ENCODE data around the gene JUN.
A peak's percentile ranks its signal among the peaks of the same experiment; 100 is the strongest.
"Not testable (repeated sequence)": the region's sequence is repeated elsewhere in the genome, so short reads cannot be mapped to it uniquely, and the experiment has no call there.

JUN gene

DNA sequence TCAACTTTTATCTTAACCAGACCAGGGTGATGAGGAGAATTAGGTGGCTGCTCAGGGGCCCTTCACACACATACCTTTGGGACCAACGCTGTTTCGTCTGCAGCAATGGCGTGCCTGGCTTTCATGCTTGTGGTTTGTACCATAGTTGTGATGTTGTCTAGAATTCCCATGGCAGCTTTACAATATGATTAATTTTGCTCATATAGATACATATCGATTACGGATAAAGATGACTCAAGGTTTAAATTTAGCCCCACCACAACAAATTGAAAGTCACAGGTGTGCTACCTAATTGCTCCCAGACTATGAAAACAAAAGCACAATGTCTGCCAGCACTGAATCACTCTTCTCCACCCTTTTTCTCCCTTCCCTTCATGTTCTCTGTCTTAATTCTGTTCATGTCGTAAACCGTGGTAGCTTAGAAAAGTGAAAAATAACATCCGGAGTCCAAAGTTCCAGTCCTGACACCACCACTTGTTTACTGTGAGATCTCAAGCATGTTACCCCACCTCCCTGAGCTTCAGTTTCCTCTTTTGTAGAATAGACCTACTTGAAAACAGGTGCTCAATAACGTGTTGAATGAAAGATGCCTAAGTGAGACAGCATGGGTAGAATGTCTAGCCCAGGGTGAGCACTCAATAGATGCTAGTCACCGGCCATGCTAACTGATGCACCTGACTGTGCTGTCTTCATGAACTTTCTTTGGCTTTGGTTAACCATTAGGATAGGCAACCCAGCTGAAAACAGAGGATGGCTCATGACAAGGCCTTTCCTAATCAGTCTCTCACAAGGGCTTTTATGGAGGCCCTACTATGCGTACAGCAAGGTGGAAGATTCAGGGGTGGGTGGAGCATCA is 22.1 kb upstream of the JUN start:
- DNase-seq: no peak

DNA sequence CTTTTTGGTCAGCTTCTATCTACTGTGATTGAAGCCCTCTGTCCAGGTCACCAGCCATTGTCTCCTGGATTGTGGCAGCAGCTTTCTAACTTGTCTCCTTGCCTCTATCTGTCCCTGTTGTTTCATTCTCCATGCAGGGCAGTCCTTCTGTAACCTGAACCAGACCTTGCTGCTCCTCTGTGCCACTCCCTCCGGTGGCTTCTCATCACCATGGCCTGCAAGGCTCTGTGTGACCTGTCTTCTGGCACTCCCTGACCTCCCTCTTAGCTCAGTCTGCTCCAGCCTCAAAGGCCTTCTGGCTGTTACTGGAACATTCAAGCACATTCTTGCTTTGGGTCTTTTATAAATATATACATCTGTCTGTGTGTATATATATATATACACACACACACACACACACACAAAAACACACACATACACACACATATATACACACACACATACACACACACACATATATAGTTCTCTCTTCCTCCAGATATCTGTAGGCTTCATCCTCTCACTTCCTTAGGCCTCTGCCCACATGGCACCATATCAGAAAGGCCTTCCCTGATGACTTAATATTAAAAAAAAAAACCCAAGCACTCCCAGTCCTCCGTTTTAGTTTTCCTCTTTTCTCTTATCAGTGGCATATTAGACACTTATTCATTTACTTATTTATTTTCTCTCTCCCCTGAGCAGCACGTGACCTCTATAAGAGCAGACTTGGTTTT is 21.2 kb upstream of the JUN start:
- no peak for DNase-seq

- DNase-seq: no peak
These were observed 20.0 kb upstream of the JUN start for GRCh38 chr1:58803858-58804257.

- DNase-seq: no peak
These were observed 19.0 kb upstream of the JUN start for GRCh38 chr1:58802640-58803399.

GRCh38 chr1:58801286-58801685 is 17.4 kb upstream of the JUN start:
- DNase-seq: not testable (repeated sequence)

DNA sequence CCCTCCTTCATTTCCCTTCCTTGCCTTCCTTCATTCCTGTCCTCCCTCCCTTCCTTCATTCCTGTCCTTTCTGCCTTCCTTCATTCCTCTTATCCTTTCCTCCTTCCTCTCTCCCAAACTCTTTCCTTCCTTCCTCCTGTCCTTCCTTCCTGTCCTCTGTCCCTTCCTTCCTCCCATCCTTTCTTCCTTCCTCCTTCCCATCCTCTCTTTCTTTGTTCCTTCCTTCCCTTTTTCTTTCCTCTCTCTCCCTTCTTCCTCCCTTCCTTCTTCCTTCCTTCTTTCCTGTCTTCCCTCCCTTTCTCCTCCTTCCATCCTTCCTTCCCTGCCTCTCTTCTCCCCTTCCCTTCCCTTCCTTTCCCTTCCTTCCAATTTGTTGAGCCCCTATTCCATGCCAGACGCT is 15.8 kb upstream of the JUN start:
- DNase-seq: no peak

DNA sequence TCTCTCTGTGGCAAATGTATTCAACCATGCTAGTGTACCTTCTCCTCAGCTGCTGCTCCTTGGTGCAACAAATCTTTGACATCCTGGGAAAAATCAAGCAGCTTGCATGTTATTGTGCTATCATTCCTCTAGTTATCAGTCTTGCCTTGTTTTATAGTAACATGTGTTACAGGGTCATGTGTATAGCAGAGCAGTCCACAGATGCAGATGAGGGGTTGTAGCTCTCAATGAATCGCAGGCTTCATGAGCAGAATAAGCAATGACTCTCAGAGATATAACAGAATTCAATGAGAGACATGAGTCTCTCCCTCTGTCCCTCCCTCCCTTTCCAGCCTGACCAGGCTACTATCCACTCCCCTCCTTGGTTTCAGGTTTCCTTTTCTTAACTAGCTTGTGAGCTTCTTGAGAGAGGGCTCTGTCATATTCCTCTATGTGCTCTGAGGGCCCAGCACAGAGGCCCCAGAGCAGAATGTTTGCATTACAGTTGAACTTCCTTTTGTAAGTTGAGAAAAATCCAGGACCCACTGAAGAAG is 15.1 kb upstream of the JUN start:
- no peak for DNase-seq

DNA sequence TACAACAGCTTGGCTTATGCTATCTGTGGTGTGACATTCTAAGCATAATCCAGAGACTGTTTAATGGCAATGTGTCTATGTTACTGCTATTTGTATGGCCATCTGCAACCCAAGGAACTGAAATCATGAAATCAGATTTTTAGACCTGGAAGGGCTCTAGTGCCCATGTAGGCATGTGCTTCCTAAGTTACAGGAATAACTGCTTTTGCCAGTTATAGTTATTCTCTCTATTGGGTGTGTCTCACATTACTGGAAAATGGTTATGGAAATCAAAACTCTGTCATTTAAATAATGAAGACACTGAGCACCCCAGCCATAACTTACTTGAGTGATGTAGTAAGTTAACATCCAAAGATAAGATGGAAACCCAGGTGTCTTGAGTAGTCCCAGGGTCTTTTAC is 12.6 kb upstream of the JUN start:
- DNase-seq: no peak

DNA sequence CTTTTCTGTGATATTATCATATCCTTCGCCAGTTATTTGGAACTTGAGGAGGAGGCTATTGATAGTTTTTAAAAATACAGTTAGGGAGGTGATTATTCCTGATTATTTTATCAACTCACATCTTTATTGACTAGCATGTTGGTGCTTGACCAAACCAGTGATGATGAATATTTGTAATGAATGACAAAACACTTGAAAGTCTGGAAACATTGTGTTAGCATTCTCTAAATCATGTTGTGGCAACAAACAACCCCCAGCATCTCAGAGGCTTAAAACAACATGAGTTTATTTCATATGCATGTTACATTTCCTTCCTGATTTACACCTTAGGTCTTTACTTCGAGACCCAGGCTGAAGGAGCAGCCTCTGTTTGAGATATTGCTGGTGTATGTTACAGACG is 10.7 kb upstream of the JUN start:
- DNase-seq: no peak

GRCh38 chr1:58792846-58793245 is 9.0 kb upstream of the JUN start:
- DNase-seq: no peak

DNA sequence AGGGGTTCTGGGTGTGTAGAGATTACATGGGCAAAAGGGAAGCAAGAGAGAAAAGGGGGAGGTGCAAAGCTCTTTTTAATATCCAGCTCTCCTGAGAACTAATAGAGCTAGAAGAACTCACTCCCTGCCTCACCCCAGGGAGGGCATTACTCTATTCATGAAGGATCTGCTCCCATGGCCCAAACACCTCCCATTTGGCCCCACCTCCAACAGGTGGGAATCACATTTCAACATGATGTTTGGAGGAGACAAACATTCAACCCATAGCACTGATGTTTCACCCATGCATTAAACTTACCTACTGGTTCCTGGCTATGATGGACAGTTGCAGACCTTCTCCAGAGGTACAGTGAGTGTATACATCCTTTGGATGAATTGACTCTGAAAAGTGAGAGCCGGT is 7.3 kb upstream of the JUN start:
- DNase-seq: no peak

DNA sequence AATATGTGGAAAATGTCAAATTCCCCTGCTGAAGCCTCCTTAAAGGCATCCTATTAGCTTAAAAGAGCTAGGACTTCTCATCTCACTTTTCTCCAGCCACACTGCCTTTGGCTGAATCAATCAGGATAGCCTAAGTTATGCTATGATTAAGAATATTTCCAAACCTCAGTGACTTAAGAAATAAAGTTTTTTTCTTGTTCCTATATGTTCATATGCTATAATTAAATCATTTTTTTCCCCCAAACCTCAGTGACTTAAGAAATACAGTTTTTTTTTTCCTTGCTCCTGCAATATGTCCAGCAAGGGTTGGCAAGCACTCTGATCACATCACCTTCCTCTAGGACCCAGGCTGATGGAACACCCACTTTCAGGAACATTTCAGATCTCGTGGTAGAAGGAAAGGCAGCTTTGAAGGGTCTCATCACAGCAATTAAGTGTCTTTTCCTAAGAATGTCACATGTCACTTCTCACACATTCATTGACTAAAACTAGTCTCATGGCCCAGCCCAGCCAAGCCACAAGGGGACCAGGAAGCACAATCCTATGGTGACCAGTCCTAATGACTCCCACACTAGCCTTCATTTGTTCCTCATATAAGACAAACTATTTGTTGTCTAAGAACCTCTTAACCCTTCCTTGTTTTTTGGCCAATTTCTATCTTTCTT is 6.3 kb upstream of the JUN start:
- DNase-seq: no peak

GRCh38 chr1:58789322-58789856 is 5.5 kb upstream of the JUN start:
- DNase-seq: no peak

DNA sequence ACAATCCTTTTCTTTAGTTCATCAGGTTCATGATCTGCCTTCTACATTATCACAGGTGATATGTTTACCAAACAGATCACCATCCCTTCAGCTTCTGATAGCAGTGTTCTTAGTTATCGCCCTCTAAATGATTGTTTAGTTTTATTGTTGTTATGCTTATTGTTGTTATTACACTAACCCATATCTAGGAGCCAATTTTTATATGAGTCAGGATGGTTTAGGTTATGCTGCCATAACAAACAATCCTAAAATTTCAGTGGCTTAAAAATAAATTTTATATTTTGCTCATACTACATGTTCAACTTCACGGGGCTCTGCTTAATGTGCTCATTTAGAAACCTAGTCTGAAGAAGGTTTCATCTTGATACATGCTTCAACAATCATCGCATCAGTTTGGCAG is 4.4 kb upstream of the JUN start:
- DNase-seq: no peak

DNA sequence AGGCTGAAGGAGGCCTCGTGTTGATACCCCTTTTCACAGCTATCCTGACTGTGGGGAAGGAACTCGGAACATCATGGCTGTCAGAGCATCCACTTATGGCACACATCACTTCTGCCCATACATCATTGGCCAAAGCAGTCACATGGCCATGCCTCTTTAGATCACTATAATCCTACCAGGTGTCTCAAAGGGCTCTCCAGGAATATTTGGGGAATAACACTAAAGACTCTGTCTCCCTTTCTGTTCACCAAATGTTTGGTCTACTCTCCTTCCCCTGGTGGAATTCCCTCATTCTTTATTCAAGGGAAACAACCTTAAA is 3.0 kb upstream of the JUN start:
- no peak for DNase-seq

GRCh38 chr1:58786184-58786926 is 2.5 kb upstream of the JUN start:
- DNase-seq: no peak

DNA sequence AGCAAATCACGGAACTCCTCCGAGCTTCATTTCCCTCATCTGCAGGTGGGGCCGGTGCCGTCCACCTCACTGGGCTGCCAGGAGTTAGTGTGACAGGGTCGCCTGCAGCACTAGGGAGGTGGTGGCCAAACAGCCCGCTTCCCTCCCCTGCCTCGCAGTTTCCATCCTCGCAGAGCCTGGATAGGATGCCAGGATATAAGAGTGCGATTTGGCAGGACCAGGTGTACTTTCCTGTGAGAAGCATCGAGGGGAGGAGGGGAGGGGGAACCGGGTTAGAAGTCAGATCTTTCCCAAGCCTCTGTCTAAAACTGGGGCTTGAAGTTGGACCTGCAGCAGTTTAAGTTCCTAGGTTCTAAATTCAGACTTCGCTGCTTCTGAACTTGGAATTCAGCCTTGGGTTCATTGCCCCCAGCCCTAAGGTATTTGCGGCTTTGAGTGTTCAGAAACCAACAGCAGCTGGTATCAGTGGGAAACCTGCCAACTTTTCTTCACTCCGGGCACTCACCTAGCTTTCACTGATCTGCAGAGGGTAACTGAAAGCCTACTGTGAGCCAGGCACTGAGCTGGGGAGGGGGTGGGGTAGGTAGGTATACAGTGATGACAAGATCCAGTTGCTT is 1.7 kb upstream of the JUN start:
- no peak for DNase-seq

- peak; percentile 93 for DNase-seq
These were observed 1.1 kb upstream of the JUN start for GRCh38 chr1:58784758-58785441.

GRCh38 chr1:58783090-58783992 is 506 bp downstream of the JUN start:
- DNase-seq: no peak
